ENCODE results near the gene LRP8. TPM values are rescaled to one million over a fixed set of nuclear protein-coding genes. Genes with fewer than 3 reads are reported as not detected.

The LRP8 gene
- total RNA-seq, 1 donor from 2014 or later: 19.9 TPM

DNA sequence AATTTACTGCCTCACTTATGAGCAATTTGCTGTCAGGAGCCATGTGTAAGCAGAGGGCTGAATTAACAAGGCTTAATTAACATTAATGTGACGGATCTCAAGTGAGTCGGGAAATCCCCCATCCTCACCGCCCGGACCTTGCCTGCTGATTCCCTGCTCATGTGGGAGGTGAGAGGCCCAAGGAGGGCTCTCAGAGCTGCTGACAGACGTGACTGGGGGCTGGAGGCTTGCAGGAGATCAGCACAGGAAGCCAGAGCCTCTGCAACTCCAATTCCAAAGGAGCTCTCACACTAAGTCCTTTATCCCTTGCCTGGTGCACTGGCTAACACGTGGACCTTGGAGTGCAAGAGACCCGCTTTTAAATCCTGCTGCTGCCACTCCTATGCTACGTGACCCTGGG, 19.4 kb downstream of the LRP8 start:
- Mint-ChIP-seq H3K36me3 (no peaks in the 10 kb centered on the region), H3K27ac (no peak overlapping the region), H3K27me3 (ENCODE audit: low read depth) (no peaks in the 10 kb centered on the region), H3K4me1 (peaks cover 33% of the 10 kb centered on the region), H3K9me3 (no peaks in the 10 kb centered on the region), H3K4me3 (no peak overlapping the region)
- peak in 1 of 2 experiments; percentile 45 for DNase-seq (ENCODE audit: low spot score in 2 of 2, unreplicated experiment in 2 of 2)
- TF ChIP-seq, protein P1, sequence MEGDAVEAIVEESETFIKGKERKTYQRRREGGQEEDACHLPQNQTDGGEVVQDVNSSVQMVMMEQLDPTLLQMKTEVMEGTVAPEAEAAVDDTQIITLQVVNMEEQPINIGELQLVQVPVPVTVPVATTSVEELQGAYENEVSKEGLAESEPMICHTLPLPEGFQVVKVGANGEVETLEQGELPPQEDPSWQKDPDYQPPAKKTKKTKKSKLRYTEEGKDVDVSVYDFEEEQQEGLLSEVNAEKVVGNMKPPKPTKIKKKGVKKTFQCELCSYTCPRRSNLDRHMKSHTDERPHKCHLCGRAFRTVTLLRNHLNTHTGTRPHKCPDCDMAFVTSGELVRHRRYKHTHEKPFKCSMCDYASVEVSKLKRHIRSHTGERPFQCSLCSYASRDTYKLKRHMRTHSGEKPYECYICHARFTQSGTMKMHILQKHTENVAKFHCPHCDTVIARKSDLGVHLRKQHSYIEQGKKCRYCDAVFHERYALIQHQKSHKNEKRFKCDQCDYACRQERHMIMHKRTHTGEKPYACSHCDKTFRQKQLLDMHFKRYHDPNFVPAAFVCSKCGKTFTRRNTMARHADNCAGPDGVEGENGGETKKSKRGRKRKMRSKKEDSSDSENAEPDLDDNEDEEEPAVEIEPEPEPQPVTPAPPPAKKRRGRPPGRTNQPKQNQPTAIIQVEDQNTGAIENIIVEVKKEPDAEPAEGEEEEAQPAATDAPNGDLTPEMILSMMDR (IDR thresholded peaks at IDR 0.05; ENCODE audit: unreplicated experiment): no peak

DNA sequence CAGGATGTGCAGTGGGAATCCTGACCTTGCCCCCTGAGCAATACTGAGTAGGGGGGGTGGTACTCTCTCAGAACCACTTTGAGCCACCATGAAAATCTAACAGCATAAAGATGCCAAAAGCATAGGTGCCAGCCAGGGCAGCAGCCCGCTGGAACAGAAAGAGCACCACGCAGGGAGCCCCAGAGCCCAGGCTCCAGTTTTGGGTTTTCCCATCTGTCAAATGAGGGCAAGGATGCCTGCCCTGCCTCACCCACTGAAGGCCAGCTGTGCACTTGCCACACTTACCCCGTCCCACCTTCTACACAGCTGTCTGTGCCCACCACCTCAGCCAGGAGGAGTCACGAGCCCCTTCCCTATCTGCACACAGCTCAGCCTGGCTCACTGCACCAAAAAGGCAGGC, 20.8 kb downstream of the LRP8 start:
- H3K27ac Mint-ChIP-seq: no peak overlapping the region
- no peaks in the 10 kb centered on the region for H3K36me3 Mint-ChIP-seq
- no peaks in the 10 kb centered on the region for H3K27me3 Mint-ChIP-seq (ENCODE audit: low read depth)
- TF ChIP-seq, protein P1 (IDR thresholded peaks at IDR 0.05; ENCODE audit: unreplicated experiment): no peak
- peaks cover 34% of the 10 kb centered on the region for H3K4me1 Mint-ChIP-seq
- DNase-seq (ENCODE audit: low spot score in 2 of 2, unreplicated experiment in 2 of 2): no peak
- H3K4me3 Mint-ChIP-seq: no peak overlapping the region
- no peaks in the 10 kb centered on the region for H3K9me3 Mint-ChIP-seq

DNA sequence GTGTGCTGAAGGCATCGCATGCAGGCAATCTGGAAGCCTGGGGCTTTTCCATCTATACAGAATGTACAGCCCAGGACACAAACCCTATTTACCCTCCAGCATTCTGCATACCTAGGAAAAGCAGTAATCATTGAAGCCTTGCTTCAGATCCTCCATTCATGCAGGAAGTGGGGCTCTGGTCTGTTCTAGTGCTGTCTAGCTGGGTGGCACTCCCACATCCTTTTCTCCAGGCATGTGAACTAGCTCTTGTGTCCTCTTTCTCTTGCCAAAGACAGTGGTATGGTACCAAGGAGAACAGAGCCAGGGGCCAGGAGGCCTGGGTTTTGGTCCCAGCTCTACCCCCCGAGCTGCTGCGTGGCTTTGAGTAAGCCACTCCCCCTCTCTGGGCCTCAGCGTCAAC, 21.7 kb downstream of the LRP8 start:
- H3K27me3 Mint-ChIP-seq (ENCODE audit: low read depth): no peaks in the 10 kb centered on the region
- TF ChIP-seq, protein P1 (IDR thresholded peaks at IDR 0.05; ENCODE audit: unreplicated experiment): no peak
- H3K4me3 Mint-ChIP-seq: no peak overlapping the region
- peak overlapping the region; percentile 43 for H3K27ac Mint-ChIP-seq
- H3K36me3 Mint-ChIP-seq: no peaks in the 10 kb centered on the region
- DNase-seq (ENCODE audit: low spot score in 2 of 2, unreplicated experiment in 2 of 2): no peak
- H3K9me3 Mint-ChIP-seq: no peaks in the 10 kb centered on the region
- peaks cover 34% of the 10 kb centered on the region for H3K4me1 Mint-ChIP-seq

DNA sequence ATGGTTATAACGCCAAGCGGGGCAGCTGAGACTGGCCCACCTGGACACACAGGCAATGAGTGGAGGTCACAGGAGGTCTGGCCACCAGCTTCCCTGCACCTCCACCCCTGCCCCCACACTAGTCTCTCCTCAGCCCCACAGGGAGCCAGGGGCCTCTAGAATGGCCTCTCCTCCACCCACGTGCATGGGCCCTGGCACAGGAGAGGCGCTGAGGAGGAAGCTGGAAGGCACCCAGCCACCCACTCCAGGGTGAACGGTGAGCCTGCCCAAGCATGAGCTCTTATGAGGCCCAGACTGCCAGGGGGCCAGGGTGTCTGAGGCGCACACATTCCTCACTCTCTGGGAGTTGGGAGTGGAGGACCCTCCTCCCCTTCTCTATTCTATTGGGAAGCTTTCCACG, 22.2 kb downstream of the LRP8 start:
- TF ChIP-seq, protein P1 (IDR thresholded peaks at IDR 0.05; ENCODE audit: unreplicated experiment): no peak
- peaks cover 34% of the 10 kb centered on the region for H3K4me1 Mint-ChIP-seq
- peak overlapping the region; percentile 43 for H3K27ac Mint-ChIP-seq
- DNase-seq (ENCODE audit: low spot score in 2 of 2, unreplicated experiment in 2 of 2): no peak
- H3K36me3 Mint-ChIP-seq: no peaks in the 10 kb centered on the region
- no peaks in the 10 kb centered on the region for H3K9me3 Mint-ChIP-seq
- H3K4me3 Mint-ChIP-seq: no peak overlapping the region
- no peaks in the 10 kb centered on the region for H3K27me3 Mint-ChIP-seq (ENCODE audit: low read depth)

DNA sequence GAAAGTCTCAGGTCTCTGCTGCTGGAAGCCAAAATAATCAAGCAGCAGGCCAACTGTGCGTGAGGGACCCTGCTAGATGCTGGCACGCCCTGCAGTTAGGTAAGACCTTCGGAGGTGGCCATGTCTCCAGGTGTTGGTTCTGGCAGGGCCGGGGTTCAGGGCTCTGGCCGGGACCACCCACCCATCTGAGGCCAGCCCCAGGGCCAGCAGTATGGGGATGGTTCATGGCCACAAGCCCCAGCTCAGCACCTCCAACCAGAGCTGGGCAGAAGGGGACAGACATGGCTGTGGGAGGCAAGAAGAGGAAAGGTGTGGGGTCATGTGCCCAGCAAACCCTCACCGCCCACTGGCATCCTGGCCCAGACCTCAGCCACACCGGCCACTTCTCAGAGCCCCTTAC, 23.3 kb downstream of the LRP8 start:
- Mint-ChIP-seq H3K36me3 (no peaks in the 10 kb centered on the region), H3K27ac (no peak overlapping the region), H3K4me3 (no peak overlapping the region), H3K4me1 (peaks cover 34% of the 10 kb centered on the region), H3K27me3 (ENCODE audit: low read depth) (no peaks in the 10 kb centered on the region), H3K9me3 (no peaks in the 10 kb centered on the region)
- no peak for DNase-seq (ENCODE audit: low spot score in 2 of 2, unreplicated experiment in 2 of 2)
- TF ChIP-seq, protein P1 (IDR thresholded peaks at IDR 0.05; ENCODE audit: unreplicated experiment): no peak

All from mesothelial cell of epicardium (in vitro differentiated cells).